ENCODE data around the gene EPB41L2.

GRCh38 chr6:130903007-130903406, 160.0 kb downstream of the EPB41L2 start:
- TF ChIP-seq POLR2AphosphoS5 (IDR thresholded peaks at IDR 0.05; ENCODE audit: low read depth, low read length) (no peak), SP1 (IDR thresholded peaks at IDR 0.05; ENCODE audit: low read depth) (no peak), EZH2phosphoT487 (IDR thresholded peaks at IDR 0.05; ENCODE audit: borderline replicate concordance) (no peak), EZH2 (IDR thresholded peaks at IDR 0.05) (no peak), REST (IDR thresholded peaks at IDR 0.05; ENCODE audit: low read depth) (no peak)
- TF ChIP-seq, protein P1, sequence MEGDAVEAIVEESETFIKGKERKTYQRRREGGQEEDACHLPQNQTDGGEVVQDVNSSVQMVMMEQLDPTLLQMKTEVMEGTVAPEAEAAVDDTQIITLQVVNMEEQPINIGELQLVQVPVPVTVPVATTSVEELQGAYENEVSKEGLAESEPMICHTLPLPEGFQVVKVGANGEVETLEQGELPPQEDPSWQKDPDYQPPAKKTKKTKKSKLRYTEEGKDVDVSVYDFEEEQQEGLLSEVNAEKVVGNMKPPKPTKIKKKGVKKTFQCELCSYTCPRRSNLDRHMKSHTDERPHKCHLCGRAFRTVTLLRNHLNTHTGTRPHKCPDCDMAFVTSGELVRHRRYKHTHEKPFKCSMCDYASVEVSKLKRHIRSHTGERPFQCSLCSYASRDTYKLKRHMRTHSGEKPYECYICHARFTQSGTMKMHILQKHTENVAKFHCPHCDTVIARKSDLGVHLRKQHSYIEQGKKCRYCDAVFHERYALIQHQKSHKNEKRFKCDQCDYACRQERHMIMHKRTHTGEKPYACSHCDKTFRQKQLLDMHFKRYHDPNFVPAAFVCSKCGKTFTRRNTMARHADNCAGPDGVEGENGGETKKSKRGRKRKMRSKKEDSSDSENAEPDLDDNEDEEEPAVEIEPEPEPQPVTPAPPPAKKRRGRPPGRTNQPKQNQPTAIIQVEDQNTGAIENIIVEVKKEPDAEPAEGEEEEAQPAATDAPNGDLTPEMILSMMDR (IDR thresholded peaks at IDR 0.05 in 2 of 3, conservative IDR thresholded peaks at IDR 0.05 in 1 of 3; ENCODE audit: borderline replicate concordance in 1 of 3, insufficient read depth in 1 of 3, low read depth in 2 of 3, low read length in 2 of 3) = no peak
- TF ChIP-seq, protein P2, sequence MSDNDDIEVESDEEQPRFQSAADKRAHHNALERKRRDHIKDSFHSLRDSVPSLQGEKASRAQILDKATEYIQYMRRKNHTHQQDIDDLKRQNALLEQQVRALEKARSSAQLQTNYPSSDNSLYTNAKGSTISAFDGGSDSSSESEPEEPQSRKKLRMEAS (IDR thresholded peaks at IDR 0.05) = no peak
